ENCODE data around the gene CACNG1.

Gene CACNG1

GRCh38 chr17:67044016-67044772 is at the start of gene CACNG1:
TSS of gene CACNG1 (plus strand) at chr17:67044554. CDS start at chr17:67044661, 107 bp downstream.
- no peak for DNase-seq (ENCODE audit: low read depth in 3 of 3, low spot score in 1 of 3)

- no peak for DNase-seq (ENCODE audit: low read depth in 3 of 3, low spot score in 1 of 3)
Observed at GRCh38 chr17:66994930-66995535, 49.3 kb upstream of the CACNG1 start.

- DNase-seq (ENCODE audit: low read depth in 3 of 3, low spot score in 1 of 3), result no peak
Observed at GRCh38 chr17:66995944-66996343, 48.4 kb upstream of the CACNG1 start.

- DNase-seq (ENCODE audit: low read depth in 3 of 3, low spot score in 1 of 3), result no peak
Observed at GRCh38 chr17:66996926-66997325, 47.4 kb upstream of the CACNG1 start.

- DNase-seq (ENCODE audit: low read depth in 3 of 3, low spot score in 1 of 3), result no peak
Observed at GRCh38 chr17:67003231-67003630, 41.1 kb upstream of the CACNG1 start.

- DNase-seq (ENCODE audit: low read depth in 3 of 3, low spot score in 1 of 3), result no peak
Observed at GRCh38 chr17:67004181-67004580, 40.2 kb upstream of the CACNG1 start.

GRCh38 chr17:67007266-67007665 is 37.1 kb upstream of the CACNG1 start:
- DNase-seq (ENCODE audit: low read depth in 3 of 3, low spot score in 1 of 3), result no peak

- DNase-seq (ENCODE audit: low read depth in 3 of 3, low spot score in 1 of 3), result no peak
Observed at GRCh38 chr17:67008101-67008500, 36.3 kb upstream of the CACNG1 start.

GRCh38 chr17:67011527-67012175 is 32.7 kb upstream of the CACNG1 start:
- no peak for DNase-seq (ENCODE audit: low read depth in 3 of 3, low spot score in 1 of 3)

GRCh38 chr17:67013891-67014290 is 30.5 kb upstream of the CACNG1 start:
- DNase-seq (ENCODE audit: low read depth in 3 of 3, low spot score in 1 of 3), result no peak

- no peak for DNase-seq (ENCODE audit: low read depth in 3 of 3, low spot score in 1 of 3)
Observed at GRCh38 chr17:67015001-67015400, 29.4 kb upstream of the CACNG1 start.

GRCh38 chr17:67016039-67016762 is 28.2 kb upstream of the CACNG1 start:
- no peak for DNase-seq (ENCODE audit: low read depth in 3 of 3, low spot score in 1 of 3)

GRCh38 chr17:67017910-67018309 is 26.4 kb upstream of the CACNG1 start:
- no peak for DNase-seq (ENCODE audit: low read depth in 3 of 3, low spot score in 1 of 3)

GRCh38 chr17:67018471-67019434 is 25.6 kb upstream of the CACNG1 start:
- DNase-seq (ENCODE audit: low read depth in 3 of 3, low spot score in 1 of 3), result no peak

GRCh38 chr17:67019809-67020208 is 24.5 kb upstream of the CACNG1 start:
- DNase-seq (ENCODE audit: low read depth in 3 of 3, low spot score in 1 of 3), result no peak

GRCh38 chr17:67020293-67020766 is 24.0 kb upstream of the CACNG1 start:
- DNase-seq (ENCODE audit: low read depth in 3 of 3, low spot score in 1 of 3), result no peak

- no peak for DNase-seq (ENCODE audit: low read depth in 3 of 3, low spot score in 1 of 3)
Observed at GRCh38 chr17:67021196-67021595, 23.2 kb upstream of the CACNG1 start.

GRCh38 chr17:67021743-67022450 is 22.5 kb upstream of the CACNG1 start:
- DNase-seq (ENCODE audit: low read depth in 3 of 3, low spot score in 1 of 3), result no peak

GRCh38 chr17:67022451-67022810 is 21.9 kb upstream of the CACNG1 start:
- no peak for DNase-seq (ENCODE audit: low read depth in 3 of 3, low spot score in 1 of 3)

- no peak for DNase-seq (ENCODE audit: low read depth in 3 of 3, low spot score in 1 of 3)
Observed at GRCh38 chr17:67024736-67025135, 19.6 kb upstream of the CACNG1 start.

Data from stimulated activated CD4-positive, alpha-beta T cell treated with anti-CD3 and anti-CD28 coated beads, TNF-alpha, amount 100 ng/mL, for 1 hour (primary cell).